Measurements from ENCODE around the gene KIF2C. TPM values are rescaled to one million over a fixed set of nuclear protein-coding genes. Genes with fewer than 3 reads are reported as not detected.

The KIF2C gene
- total and polyA plus RNA-seq, 2 of the 4 experiments (the other 2 are of a cell fraction), result 31.6 to 45.0 TPM

- no peak for ATAC-seq (ENCODE audit: low read depth)
- peak; percentile 82 for DNase-seq
- H3K23ac ChIP-seq (ENCODE audit: low read depth, low read length), result peak overlapping the region; percentile 98
- H4K20me1 ChIP-seq (ENCODE audit: insufficient read depth, low read length), result peaks cover 9% of the 10 kb centered on the region; the same call in 1 of the 2 replicates
- H2BK20ac ChIP-seq (ENCODE audit: low read depth, low read length), result peak overlapping the region; percentile 93
- H4K91ac ChIP-seq (ENCODE audit: insufficient read depth, low read depth, low read length), result peak overlapping the region; percentile 100
- peak overlapping the region; percentile 98 for H2BK15ac ChIP-seq (ENCODE audit: low read depth, low read length)
- intact Hi-C loops (cut with micrococcal nuclease), result loop anchor here (5.0 to 10.0 kb wide), 2 partner anchors 77 to 496 kb away; partner anchors contain the start of gene RNU5D-1
- peak overlapping the region; percentile 40 for H3K4me3 ChIP-seq (ENCODE audit: insufficient read depth, low read depth, low read length)
- peak overlapping the region; percentile 94 for H3K18ac ChIP-seq (ENCODE audit: low read depth, low read length)
- H3K56ac ChIP-seq (ENCODE audit: extremely low read depth, insufficient read depth, low read length), result peak overlapping the region; percentile 95
- H2AK5ac ChIP-seq (ENCODE audit: low read depth, low read length), result peak overlapping the region; percentile 100
- H3K4ac ChIP-seq (ENCODE audit: low read depth, low read length), result peak overlapping the region; percentile 100
- 0% methylated on average over 2 of the region's 6 CpGs; no CpG with 5 or more reads in 1 of the 2 experiments for WGBS, 2 experiments (ENCODE audit: extremely low coverage in 2 of 2, insufficient read length in 1 of 2)
- in situ Hi-C loops (cut with MboI; ENCODE audit: low sequenced_read_pairs), result no loop called here
- BruUV-seq (replicated peaks), result no TSS peak
- peak overlapping the region; percentile 86 for H3K4me2 ChIP-seq (ENCODE audit: low read depth, low read length)
- dilution Hi-C loops (cut with HindIII; ENCODE audit: low sequenced_read_pairs, unreplicated experiment), result no loop called here
- peaks cover 20% of the 10 kb centered on the region for H3K36me3 ChIP-seq (ENCODE audit: control insufficient read depth, insufficient read depth, low read length)
- H2BK5ac ChIP-seq (ENCODE audit: low read depth, low read length, poor library complexity, severe bottlenecking), result peak overlapping the region; percentile 96
- peaks cover 34% of the 10 kb centered on the region for H3K9me1 ChIP-seq (ENCODE audit: insufficient read depth, low read length)
- peaks cover 17 to 64% of the 10 kb centered on the region in 2 experiments for H3K79me1 ChIP-seq (ENCODE audit: low read depth in 1 of 2, low read length in 2 of 2)
- TF ChIP-seq NFE2L2 (IDR thresholded peaks at IDR 0.05; ENCODE audit: low read depth, low read length) (0 out of 2 replicates have a peak, but pooled peaks have one; percentile 1), RAD21 (IDR thresholded peaks at IDR 0.05; ENCODE audit: low read length) (peak; percentile 10; the same call in 1 of the 2 replicates), MAZ (IDR thresholded peaks at IDR 0.05; ENCODE audit: borderline replicate concordance, low read depth, low read length) (peak; percentile 55; the same call in 1 of the 2 replicates), SMC3 (IDR thresholded peaks at IDR 0.05; ENCODE audit: low read depth, low read length) (no peak; the same call in 1 of the 2 replicates), CTCF (conservative IDR thresholded peaks at IDR 0.05; ENCODE audit: low read depth, low read length) (0 out of 2 replicates have a peak, but pooled peaks have one; percentile 9), MAFK (IDR thresholded peaks at IDR 0.05; ENCODE audit: low read depth, low read length) (peak; percentile 80), FOS (IDR thresholded peaks at IDR 0.05; ENCODE audit: low read depth, low read length) (no peak), POLR2A (IDR thresholded peaks at IDR 0.05; ENCODE audit: low read depth, low read length) (peak; percentile 58; the same call in 1 of the 2 replicates)
- peak overlapping the region; percentile 96 for H3K9ac ChIP-seq (ENCODE audit: low read depth, low read length)
- no peaks in the 10 kb centered on the region for H3K9me3 ChIP-seq (ENCODE audit: control insufficient read depth, insufficient read depth, low read length)
- peak overlapping the region; percentile 98 for H2AK9ac ChIP-seq (replicated peaks; ENCODE audit: low read depth, low read length, poor library complexity)
- H4K8ac ChIP-seq (ENCODE audit: low read depth in 2 of 2, low read length in 2 of 2), result peak overlapping the region; percentile 94 to 97
- ChIA-PET POLR2A (ENCODE audit: unreplicated experiment) (interaction anchor here (0.6 to 3.7 kb wide), 6 partner anchors 9 to 764 kb away, joined by 3 to 30 read pairs (median 4); partner anchors contain the start of genes PLK3 and RNU5D-1), CTCF (interaction anchor here (0.5 to 1.7 kb wide), 5 partner anchors 9 to 709 kb away, joined by 3 to 6 read pairs (median 4); partner anchors contain the start of gene PLK3)
- peak overlapping the region; percentile 86 for H3K27ac ChIP-seq (ENCODE audit: insufficient read depth, low read length)
- peaks cover 53% of the 10 kb centered on the region for H3K4me1 ChIP-seq (ENCODE audit: control insufficient read depth, insufficient read depth, low read length)
- H2BK120ac ChIP-seq (ENCODE audit: low read depth, low read length), result peak overlapping the region; percentile 98
- H3K27me3 ChIP-seq (ENCODE audit: control insufficient read depth, insufficient read depth, low read length), result no peaks in the 10 kb centered on the region
- peak overlapping the region; percentile 74 for H2AFZ ChIP-seq (replicated peaks; ENCODE audit: low read length, poor library complexity)
- H3K14ac ChIP-seq (replicated peaks; ENCODE audit: low read depth, low read length), result peak overlapping the region; percentile 98
- peak overlapping the region; percentile 93 for H4K5ac ChIP-seq (ENCODE audit: low read depth, low read length)
Observed at GRCh38 chr1:44808938-44809917, 69.6 kb downstream of the KIF2C start.

All from IMR-90 (cell line).